HL-60 (cell line): ENCODE data around the gene HSPB3.

Source experiments
- POLR2AphosphoS5 ChIP-seq: IDR thresholded peaks from 2 replicates; pipeline ENCODE4 v1.6.1; 2012; ENCODE audit warnings: low read depth
- TF ChIP-seq, protein P1 (sequence below): IDR thresholded peaks from one replicate; pipeline ENCODE4 v1.5.1; 2011; ENCODE audit warnings: low read length, control low read depth, inconsistent platforms; ENCODE audit not compliant: insufficient read depth
- TF ChIP-seq, protein P2 (sequence below): IDR thresholded peaks from 2 replicates; pipeline ENCODE4 v1.6.1; 2012; ENCODE audit warnings: low read depth; ENCODE audit not compliant: insufficient replicate concordance

DNA sequence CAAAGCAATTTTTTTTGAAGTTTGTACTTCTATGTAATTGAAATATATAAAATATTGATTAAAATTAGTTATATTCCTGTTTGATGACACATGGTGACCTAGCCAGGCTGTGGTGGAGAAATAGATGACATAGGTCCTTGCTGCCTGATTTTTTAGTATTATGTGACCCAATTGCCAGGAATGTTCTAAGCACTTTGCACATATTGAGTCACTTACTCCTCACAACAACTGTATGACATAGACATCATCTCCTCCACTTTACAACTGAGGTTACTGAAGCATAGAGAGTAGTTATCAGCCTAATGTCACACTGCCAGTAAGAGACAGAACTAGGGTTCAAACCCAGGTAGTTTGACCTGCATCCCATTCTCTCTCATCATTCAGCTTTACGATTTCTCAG, 35.8 kb downstream of the HSPB3 start:
- TF ChIP-seq, protein P1, sequence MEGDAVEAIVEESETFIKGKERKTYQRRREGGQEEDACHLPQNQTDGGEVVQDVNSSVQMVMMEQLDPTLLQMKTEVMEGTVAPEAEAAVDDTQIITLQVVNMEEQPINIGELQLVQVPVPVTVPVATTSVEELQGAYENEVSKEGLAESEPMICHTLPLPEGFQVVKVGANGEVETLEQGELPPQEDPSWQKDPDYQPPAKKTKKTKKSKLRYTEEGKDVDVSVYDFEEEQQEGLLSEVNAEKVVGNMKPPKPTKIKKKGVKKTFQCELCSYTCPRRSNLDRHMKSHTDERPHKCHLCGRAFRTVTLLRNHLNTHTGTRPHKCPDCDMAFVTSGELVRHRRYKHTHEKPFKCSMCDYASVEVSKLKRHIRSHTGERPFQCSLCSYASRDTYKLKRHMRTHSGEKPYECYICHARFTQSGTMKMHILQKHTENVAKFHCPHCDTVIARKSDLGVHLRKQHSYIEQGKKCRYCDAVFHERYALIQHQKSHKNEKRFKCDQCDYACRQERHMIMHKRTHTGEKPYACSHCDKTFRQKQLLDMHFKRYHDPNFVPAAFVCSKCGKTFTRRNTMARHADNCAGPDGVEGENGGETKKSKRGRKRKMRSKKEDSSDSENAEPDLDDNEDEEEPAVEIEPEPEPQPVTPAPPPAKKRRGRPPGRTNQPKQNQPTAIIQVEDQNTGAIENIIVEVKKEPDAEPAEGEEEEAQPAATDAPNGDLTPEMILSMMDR = no peak
- TF ChIP-seq, protein P2, sequence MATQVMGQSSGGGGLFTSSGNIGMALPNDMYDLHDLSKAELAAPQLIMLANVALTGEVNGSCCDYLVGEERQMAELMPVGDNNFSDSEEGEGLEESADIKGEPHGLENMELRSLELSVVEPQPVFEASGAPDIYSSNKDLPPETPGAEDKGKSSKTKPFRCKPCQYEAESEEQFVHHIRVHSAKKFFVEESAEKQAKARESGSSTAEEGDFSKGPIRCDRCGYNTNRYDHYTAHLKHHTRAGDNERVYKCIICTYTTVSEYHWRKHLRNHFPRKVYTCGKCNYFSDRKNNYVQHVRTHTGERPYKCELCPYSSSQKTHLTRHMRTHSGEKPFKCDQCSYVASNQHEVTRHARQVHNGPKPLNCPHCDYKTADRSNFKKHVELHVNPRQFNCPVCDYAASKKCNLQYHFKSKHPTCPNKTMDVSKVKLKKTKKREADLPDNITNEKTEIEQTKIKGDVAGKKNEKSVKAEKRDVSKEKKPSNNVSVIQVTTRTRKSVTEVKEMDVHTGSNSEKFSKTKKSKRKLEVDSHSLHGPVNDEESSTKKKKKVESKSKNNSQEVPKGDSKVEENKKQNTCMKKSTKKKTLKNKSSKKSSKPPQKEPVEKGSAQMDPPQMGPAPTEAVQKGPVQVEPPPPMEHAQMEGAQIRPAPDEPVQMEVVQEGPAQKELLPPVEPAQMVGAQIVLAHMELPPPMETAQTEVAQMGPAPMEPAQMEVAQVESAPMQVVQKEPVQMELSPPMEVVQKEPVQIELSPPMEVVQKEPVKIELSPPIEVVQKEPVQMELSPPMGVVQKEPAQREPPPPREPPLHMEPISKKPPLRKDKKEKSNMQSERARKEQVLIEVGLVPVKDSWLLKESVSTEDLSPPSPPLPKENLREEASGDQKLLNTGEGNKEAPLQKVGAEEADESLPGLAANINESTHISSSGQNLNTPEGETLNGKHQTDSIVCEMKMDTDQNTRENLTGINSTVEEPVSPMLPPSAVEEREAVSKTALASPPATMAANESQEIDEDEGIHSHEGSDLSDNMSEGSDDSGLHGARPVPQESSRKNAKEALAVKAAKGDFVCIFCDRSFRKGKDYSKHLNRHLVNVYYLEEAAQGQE = no peak
- no peak for TF ChIP-seq POLR2AphosphoS5
